ENCODE data around the gene GPATCH1. TPM values are rescaled to one million over a fixed set of nuclear protein-coding genes. Genes with fewer than 3 reads are reported as not detected.

The GPATCH1 gene
- total and polyA plus RNA-seq, 9 of the 15 experiments (the other 6 are each of a cell fraction or from before 2014, with no cell fraction given) = 3.7 to 9.7 (median 7.7) TPM

GRCh38 chr19:33080761-33081681, at the start of gene GPATCH1 (continued):
- TF ChIP-seq THRB (CRISPR knock-in tag; conservative IDR thresholded peaks at IDR 0.05) = no peak
- no peak for TF ChIP-seq ZKSCAN3 (CRISPR knock-in tag; IDR thresholded peaks at IDR 0.05)
- TF ChIP-seq CREB1 (IDR thresholded peaks at IDR 0.05) = peak; percentile 85
- peak; percentile 84; the same call in 1 of the 2 replicates for TF ChIP-seq CREB1 (CRISPR knock-in tag; IDR thresholded peaks at IDR 0.05)
- TF ChIP-seq TBL1XR1 (IDR thresholded peaks at IDR 0.05; ENCODE audit: low read length in 2 of 2) = peak in 1 of 2 experiments; percentile 34; a peak in 1 of 4 replicates
- peak; percentile 69 for TF ChIP-seq TAF7 (tag; IDR thresholded peaks at IDR 0.05)
- TF ChIP-seq CEBPG (CRISPR knock-in tag; IDR thresholded peaks at IDR 0.05) = peak; percentile 6; the same call in 1 of the 2 replicates
- no peak for TF ChIP-seq CEBPG (tag; conservative IDR thresholded peaks at IDR 0.05 in 1 of 2, IDR thresholded peaks at IDR 0.05 in 1 of 2)
- TF ChIP-seq ZZZ3 (IDR thresholded peaks at IDR 0.05) = 0 out of 2 replicates have a peak, but pooled peaks have one; percentile 21
- 0 out of 2 replicates have a peak, but pooled peaks have one; percentile 65 for TF ChIP-seq FOXP1 (CRISPR knock-in tag; IDR thresholded peaks at IDR 0.05)
- TF ChIP-seq RBM22 (IDR thresholded peaks at IDR 0.05; ENCODE audit: low read depth, low read length, poor library complexity, severe bottlenecking) = peak; percentile 34
- TF ChIP-seq TBP (optimal IDR thresholded peaks at IDR 0.05; ENCODE audit: low read depth, low read length) = peak; percentile 67
- peak; percentile 63 for TF ChIP-seq EGR1 (conservative IDR thresholded peaks at IDR 0.05)
- peak; percentile 87 to 91; a peak in 3 of 4 replicates for TF ChIP-seq UBTF (IDR thresholded peaks at IDR 0.05; ENCODE audit: borderline replicate concordance in 1 of 2, low read depth in 2 of 2, low read length in 2 of 2)
- TF ChIP-seq, protein P1, sequence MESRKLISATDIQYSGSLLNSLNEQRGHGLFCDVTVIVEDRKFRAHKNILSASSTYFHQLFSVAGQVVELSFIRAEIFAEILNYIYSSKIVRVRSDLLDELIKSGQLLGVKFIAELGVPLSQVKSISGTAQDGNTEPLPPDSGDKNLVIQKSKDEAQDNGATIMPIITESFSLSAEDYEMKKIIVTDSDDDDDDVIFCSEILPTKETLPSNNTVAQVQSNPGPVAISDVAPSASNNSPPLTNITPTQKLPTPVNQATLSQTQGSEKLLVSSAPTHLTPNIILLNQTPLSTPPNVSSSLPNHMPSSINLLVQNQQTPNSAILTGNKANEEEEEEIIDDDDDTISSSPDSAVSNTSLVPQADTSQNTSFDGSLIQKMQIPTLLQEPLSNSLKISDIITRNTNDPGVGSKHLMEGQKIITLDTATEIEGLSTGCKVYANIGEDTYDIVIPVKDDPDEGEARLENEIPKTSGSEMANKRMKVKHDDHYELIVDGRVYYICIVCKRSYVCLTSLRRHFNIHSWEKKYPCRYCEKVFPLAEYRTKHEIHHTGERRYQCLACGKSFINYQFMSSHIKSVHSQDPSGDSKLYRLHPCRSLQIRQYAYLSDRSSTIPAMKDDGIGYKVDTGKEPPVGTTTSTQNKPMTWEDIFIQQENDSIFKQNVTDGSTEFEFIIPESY (CRISPR knock-in tag; IDR thresholded peaks at IDR 0.05) = peak; percentile 61
- TF ChIP-seq PRDM10 (IDR thresholded peaks at IDR 0.05; ENCODE audit: partially characterized antibody) = peak; percentile 48
- no peak for TF ChIP-seq ZNF3 (CRISPR knock-in tag; IDR thresholded peaks at IDR 0.05)
- TF ChIP-seq HMG20A (CRISPR knock-in tag; conservative IDR thresholded peaks at IDR 0.05) = no peak

Data from K562 (cell line).